Duodenal mucosa (tissue), 2 donors: ENCODE data around the gene COQ8B.
A peak's percentile ranks its signal among the peaks of the same experiment; 100 is the strongest.
"Not testable (repeated sequence)": the region's sequence is repeated elsewhere in the genome, so short reads cannot be mapped to it uniquely, and the experiment has no call there.

Experiments used
- H3K27ac ChIP-seq: one replicate; pipeline ENCODE4 v1.7.0; 2013; ENCODE audit warnings: low read depth, low read length
- H3K27me3 ChIP-seq, 2 donors: one replicate each; pipeline ENCODE4 v1.7.0; 2013; ENCODE audit warnings: low read length in 2 of 2, control low read depth in 1 of 2; ENCODE audit not compliant: insufficient read depth in 2 of 2, control insufficient read depth in 1 of 2
- H3K36me3 ChIP-seq, 2 donors: one replicate each; pipeline ENCODE4 v1.7.0; 2013; ENCODE audit warnings: low read length in 2 of 2, control low read depth in 1 of 2; ENCODE audit not compliant: insufficient read depth in 2 of 2, control insufficient read depth in 1 of 2
- H3K4me1 ChIP-seq, 2 donors: one replicate each; pipeline ENCODE4 v1.7.0; 2013; ENCODE audit warnings: low read length in 2 of 2, control low read depth in 1 of 2; ENCODE audit not compliant: insufficient read depth in 2 of 2, control insufficient read depth in 1 of 2
- H3K4me3 ChIP-seq, 2 donors: one replicate each; pipeline ENCODE4 v1.7.0; 2013; ENCODE audit warnings: low read length in 2 of 2, low read depth in 1 of 2
- H3K9ac ChIP-seq, 2 donors: one replicate each; pipeline ENCODE4 v1.7.0; 2013; ENCODE audit warnings: low read length in 2 of 2, low read depth in 1 of 2
- H3K9me3 ChIP-seq, 2 donors: one replicate each; pipeline ENCODE4 v1.7.0; 2013; ENCODE audit warnings: low read length in 2 of 2, control low read depth in 1 of 2; ENCODE audit not compliant: control insufficient read depth in 1 of 2

The COQ8B gene

DNA sequence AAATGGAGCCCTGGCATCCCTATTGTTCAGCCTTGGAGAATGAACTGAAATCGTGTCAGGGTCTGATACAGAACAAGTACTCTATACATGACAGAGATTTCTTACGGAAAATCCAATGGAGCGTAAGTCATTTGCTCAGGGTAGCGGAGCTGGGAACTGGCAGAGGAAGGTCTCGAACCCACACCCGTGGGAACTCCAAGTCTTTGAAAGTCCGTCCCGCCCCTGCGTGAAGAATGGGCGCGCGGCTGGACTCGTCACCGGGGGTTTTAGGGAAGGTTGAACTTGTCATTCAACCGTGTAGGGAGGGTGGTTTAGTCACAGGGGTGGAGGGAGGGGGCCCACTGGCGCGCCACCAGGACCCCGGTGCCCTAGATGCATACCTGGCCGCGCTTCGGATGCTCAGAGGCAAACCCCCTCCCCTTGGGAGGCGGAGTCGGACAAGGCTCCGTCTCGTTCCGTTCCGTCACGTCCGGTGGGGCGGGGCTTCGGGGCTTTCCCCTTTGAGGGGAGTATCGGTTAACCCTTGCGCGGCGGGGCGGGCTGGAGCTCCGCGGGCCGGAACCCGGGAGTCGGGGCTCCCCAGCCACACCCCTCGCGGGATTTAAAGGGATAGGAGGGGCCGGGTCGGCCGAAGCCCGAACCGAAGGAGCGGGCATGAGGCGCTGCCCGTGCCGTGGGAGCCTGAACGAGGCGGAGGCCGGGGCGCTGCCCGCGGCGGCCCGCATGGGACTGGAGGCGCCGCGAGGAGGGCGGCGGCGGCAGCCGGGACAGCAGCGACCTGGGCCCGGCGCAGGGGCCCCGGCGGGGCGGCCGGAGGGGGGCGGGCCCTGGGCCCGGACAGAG is at the start of gene COQ8B, which contains the start of gene ITPKC:
Gene COQ8B (minus strand): TSS at position 405 of the 843 bp plus-strand sequence. CDS start 2,254 bp downstream, outside the sequence.
Gene ITPKC (plus strand): TSS at position 631 of the 843 bp plus-strand sequence. CDS start 24 bp downstream, at position 655.
- H3K9ac ChIP-seq: peak within 1 kb of the TSS; percentile 98 to 99
- peak within 1 kb of the TSS; percentile 97 for H3K27ac ChIP-seq
- no peaks in the 10 kb centered on the region for H3K9me3 ChIP-seq
- H3K27me3 ChIP-seq: no peaks in the 10 kb centered on the region
- peaks cover 0 to 5% of the 10 kb centered on the region in 2 donors for H3K36me3 ChIP-seq
- peaks cover 35 to 46% of the 10 kb centered on the region in 2 donors for H3K4me1 ChIP-seq
- H3K4me3 ChIP-seq: peak within 1 kb of the TSS; percentile 89 to 90

DNA sequence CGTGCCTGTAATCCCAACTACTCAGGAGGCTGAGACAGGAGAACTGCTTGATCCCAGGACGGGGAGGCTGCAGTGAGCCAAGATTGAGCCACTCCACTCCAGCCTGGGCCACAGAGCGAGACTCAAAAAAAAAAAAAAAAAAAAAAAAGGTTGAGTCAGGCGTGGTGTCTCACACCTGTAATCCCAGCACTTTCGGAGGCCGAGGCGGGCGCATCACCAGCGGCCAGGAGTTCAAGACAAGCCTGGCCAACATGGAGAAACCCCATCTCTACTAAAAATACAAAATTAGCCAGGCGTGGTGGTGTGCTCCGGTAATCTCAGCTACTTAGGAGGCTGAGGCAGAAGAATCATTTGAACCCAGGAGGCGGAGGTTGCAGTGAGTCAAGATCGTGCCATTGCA is 49.7 kb upstream of the COQ8B start:
- not testable (repeated sequence) for H3K4me3 ChIP-seq, H3K4me1 ChIP-seq, H3K9me3 ChIP-seq, H3K9ac ChIP-seq, H3K27ac ChIP-seq, H3K27me3 ChIP-seq
- peaks cover 47 to 55% of the 10 kb centered on the region in 2 donors for H3K36me3 ChIP-seq

DNA sequence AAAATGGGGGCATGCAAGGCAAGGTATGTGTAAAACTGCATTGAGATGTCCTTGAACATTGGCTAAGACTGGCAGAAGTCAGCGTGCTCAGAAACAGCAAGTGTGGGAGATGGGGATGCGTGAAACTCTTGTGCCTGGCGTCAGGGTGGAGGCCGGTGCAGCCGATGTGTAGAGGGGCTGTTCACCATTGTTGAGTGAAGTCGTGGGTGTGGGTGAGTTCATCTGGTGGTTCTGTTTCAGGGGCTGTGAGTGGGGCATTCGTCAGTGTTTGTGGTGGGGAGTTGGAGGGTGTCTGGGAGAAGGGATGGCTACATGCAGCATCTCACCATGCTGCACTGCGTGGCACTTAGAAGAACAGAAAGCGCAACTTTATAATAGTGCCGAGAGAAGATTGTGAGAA is 47.3 kb upstream of the COQ8B start:
- no peak overlapping the region for H3K27ac ChIP-seq
- H3K9me3 ChIP-seq: no peaks in the 10 kb centered on the region
- no peaks in the 10 kb centered on the region for H3K4me1 ChIP-seq
- H3K4me3 ChIP-seq: no peak overlapping the region
- H3K27me3 ChIP-seq: no peaks in the 10 kb centered on the region
- no peak overlapping the region for H3K9ac ChIP-seq
- H3K36me3 ChIP-seq: peaks cover 66 to 79% of the 10 kb centered on the region in 2 donors

DNA sequence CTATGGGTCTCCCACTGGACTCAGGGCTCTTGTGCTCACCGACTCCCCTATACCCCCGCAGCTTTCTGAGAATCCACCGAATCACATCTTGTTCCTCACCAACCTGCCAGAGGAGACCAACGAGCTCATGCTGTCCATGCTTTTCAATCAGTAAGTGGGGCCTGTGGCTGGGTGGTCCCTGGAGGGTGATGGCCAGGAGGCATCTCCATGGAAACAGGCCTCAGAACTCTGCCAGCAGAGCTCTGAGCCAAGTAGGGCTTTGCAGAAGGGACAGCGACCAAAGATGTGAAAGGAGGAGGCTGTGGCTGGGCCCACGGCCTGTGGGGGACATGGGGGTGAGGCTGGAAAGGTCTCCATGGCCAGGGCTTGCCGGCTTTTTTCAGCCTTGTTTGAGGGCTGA is 46.8 kb upstream of the COQ8B start:
- Histone ChIP-seq H3K4me3 (no peak overlapping the region), H3K27me3 (no peaks in the 10 kb centered on the region), H3K36me3 (peaks cover 63 to 83% of the 10 kb centered on the region in 2 donors), H3K4me1 (no peaks in the 10 kb centered on the region), H3K27ac (no peak overlapping the region), H3K9ac (no peak overlapping the region), H3K9me3 (no peaks in the 10 kb centered on the region)

DNA sequence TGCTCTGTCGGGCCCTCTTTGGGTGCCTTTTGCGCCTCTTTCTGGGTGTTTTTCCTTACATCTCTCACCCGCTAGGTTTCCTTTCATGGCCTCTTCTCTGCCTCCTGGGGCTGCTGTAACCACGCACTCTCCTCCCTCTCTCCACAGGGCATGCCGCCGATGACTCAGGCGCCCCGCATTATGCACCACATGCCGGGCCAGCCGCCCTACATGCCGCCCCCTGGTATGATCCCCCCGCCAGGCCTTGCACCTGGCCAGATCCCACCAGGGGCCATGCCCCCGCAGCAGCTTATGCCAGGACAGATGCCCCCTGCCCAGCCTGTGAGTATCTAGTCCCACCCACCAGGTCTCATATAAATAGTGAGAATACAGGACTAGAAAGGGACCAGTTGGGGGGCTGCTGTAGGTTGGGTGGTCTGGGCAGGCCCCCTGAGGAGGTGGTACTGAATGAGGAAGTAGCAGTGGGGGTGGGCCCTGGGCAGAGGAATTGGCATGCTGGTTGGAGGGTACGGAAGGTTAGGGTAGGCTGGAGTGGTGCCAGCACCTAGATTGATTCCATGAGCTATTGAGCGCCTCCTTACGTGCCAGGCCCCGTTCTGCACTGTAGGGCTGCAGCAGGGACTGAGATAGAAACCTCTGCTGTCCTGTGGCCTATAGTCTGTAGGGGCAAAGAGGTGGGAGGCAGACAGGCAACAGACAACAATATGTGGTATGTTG is 46.2 kb upstream of the COQ8B start:
- H3K4me3 ChIP-seq: no peak overlapping the region
- no peaks in the 10 kb centered on the region for H3K27me3 ChIP-seq
- no peaks in the 10 kb centered on the region for H3K4me1 ChIP-seq
- H3K9ac ChIP-seq: no peak overlapping the region
- H3K9me3 ChIP-seq: no peaks in the 10 kb centered on the region
- no peak overlapping the region for H3K27ac ChIP-seq
- H3K36me3 ChIP-seq: peaks cover 66 to 89% of the 10 kb centered on the region in 2 donors

DNA sequence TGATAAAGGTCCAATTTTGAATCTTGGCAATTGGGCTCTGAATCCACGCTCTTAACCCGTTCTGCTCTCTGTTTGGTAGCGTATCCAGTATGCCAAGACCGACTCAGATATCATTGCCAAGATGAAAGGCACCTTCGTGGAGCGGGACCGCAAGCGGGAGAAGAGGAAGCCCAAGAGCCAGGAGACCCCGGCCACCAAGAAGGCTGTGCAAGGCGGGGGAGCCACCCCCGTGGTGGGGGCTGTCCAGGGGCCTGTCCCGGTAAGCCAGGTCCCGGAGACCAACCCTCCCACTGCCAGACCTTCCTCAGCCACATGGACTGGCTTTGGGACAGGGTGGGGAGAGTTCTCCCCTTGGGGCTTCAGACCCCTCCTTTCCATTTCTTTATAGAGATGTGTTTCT is 42.7 kb upstream of the COQ8B start:
- no peaks in the 10 kb centered on the region for H3K9me3 ChIP-seq
- peaks cover 52 to 87% of the 10 kb centered on the region in 2 donors for H3K36me3 ChIP-seq
- H3K27ac ChIP-seq: no peak overlapping the region
- H3K9ac ChIP-seq: no peak overlapping the region
- peaks cover 13 to 27% of the 10 kb centered on the region in 2 donors for H3K4me1 ChIP-seq
- no peaks in the 10 kb centered on the region for H3K27me3 ChIP-seq
- H3K4me3 ChIP-seq: no peak overlapping the region

DNA sequence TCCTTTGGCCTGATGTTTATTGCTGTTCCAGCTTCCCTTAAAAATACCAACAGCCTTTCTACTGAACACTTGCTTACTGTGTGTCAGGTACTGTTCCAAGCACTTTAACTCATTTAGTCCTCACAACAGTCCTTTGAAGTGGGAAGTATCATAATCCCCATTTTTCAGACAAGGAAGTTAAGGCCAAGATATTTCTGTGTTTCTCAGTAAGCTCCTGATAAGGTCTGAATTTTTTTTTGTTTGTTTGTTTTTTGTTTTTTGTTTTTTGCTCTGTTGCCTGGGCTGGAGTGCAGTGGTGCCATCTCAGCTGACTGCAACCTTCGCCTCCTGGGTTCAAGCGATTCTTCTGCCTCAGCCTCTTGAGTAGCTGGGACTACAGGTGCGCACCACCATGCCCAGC is 41.8 kb upstream of the COQ8B start:
- Histone ChIP-seq H3K4me1 (peaks cover 15 to 31% of the 10 kb centered on the region in 2 donors), H3K27ac (no peak overlapping the region), H3K4me3 (no peak overlapping the region), H3K9ac (no peak overlapping the region), H3K27me3 (no peaks in the 10 kb centered on the region), H3K36me3 (peaks cover 43 to 78% of the 10 kb centered on the region in 2 donors), H3K9me3 (no peaks in the 10 kb centered on the region)

DNA sequence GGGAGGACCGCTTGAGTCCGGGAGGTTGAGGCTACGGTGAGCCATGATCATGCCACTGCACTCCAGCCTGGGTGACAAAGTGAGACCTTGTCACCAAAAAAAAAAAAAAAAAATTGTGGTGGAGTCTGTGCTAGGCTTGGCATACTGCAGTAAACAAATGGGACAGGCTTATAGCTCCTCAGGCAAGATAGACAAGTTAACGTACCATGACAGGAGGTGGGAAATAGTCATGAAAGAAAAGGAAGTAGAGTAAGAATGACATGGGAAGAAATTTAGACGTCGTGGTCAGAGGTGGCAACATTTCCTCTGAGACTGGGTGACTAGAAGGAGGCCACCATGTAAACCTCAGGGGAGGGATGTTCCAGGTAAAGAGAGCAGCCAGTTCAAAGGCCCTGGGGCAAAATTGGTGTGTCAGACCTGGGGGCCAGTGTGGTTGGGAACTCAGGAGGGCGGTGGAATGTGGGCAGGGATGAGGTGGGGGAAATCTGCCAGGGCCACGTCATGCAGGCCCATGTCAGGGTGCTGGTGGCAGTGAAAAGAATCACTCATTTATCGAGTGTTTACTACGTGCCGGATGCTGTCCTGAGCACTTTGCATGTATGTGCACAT is 39.9 kb upstream of the COQ8B start:
- peaks cover 18 to 42% of the 10 kb centered on the region in 2 donors for H3K4me1 ChIP-seq

DNA sequence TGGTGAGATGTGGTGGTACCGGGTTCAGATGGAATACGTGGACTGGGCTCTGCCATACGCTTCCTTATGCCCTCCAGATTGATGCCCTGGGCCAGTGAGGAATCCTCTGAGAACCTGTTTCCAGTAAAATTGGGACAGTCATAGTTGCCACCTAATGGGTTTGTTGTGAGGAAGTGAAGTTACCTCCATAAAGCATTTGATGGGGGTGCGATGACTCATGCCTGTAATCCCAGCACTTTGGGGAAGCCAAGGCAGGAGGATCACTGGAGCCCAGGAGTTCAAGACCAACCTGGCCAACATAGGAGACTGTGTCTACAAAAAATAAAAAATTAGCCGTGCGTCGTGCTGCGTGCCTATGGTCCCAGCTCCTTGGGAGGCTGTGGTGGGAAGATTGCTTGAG is 39.1 kb upstream of the COQ8B start:
- no peaks in the 10 kb centered on the region for H3K27me3 ChIP-seq
- H3K36me3 ChIP-seq: peaks cover 20 to 52% of the 10 kb centered on the region in 2 donors
- peaks cover 18 to 42% of the 10 kb centered on the region in 2 donors for H3K4me1 ChIP-seq
- H3K27ac ChIP-seq: no peak overlapping the region
- H3K9me3 ChIP-seq: no peaks in the 10 kb centered on the region
- H3K9ac ChIP-seq: no peak overlapping the region
- H3K4me3 ChIP-seq: no peak overlapping the region

More for the DNA sequence above, 39.9 kb upstream of the COQ8B start:
- no peaks in the 10 kb centered on the region for H3K27me3 ChIP-seq
- H3K9ac ChIP-seq: no peak overlapping the region
- H3K36me3 ChIP-seq: peaks cover 26 to 60% of the 10 kb centered on the region in 2 donors
- no peak overlapping the region for H3K4me3 ChIP-seq
- no peaks in the 10 kb centered on the region for H3K9me3 ChIP-seq
- no peak overlapping the region for H3K27ac ChIP-seq

DNA sequence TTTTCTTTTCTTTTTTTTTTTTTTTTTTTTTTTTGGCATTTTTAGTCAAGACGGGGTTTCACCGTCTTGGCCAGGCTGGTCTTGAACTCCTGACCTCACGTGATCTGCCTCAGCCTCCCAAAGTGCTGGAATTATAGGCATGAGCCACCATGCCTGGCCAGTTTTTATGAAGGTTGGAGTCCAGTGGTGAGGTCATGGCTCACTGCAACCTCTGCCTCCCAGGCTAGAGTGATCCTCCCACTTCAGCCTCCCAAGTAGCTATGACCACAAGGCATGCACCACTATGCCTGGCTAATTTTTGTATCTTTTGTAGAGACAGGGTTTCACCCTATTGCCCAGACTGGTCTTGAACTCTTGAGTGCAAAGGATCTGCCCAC is 38.5 kb upstream of the COQ8B start:
- Histone ChIP-seq H3K9ac (no peak overlapping the region), H3K4me1 (peaks cover 18 to 42% of the 10 kb centered on the region in 2 donors), H3K36me3 (peaks cover 15 to 46% of the 10 kb centered on the region in 2 donors), H3K9me3 (no peaks in the 10 kb centered on the region), H3K4me3 (peak overlapping the region in 1 of 2 donors; percentile 40), H3K27ac (no peak overlapping the region), H3K27me3 (no peaks in the 10 kb centered on the region)
